Epithelial cell of esophagus (primary cell): ENCODE data around the gene ZNRF4.

ENCODE experiments used
- DNase-seq: peaks from one replicate; pipeline ENCODE4 v3.0.0; 2010; ENCODE audit warnings: low read depth
- H3K4me3 ChIP-seq: 2 replicates; pipeline ENCODE4 v1.5.1; 2011; ENCODE audit warnings: mild to moderate bottlenecking, low read length, control low read depth
- TF ChIP-seq, protein P1 (sequence below): IDR thresholded peaks from 2 replicates; pipeline ENCODE4 v1.5.1; 2011; ENCODE audit warnings: low read depth, mild to moderate bottlenecking, low read length, control low read depth, inconsistent platforms; ENCODE audit not compliant: insufficient read depth; ENCODE audit errors: missing control alignments

The ZNRF4 gene

DNA sequence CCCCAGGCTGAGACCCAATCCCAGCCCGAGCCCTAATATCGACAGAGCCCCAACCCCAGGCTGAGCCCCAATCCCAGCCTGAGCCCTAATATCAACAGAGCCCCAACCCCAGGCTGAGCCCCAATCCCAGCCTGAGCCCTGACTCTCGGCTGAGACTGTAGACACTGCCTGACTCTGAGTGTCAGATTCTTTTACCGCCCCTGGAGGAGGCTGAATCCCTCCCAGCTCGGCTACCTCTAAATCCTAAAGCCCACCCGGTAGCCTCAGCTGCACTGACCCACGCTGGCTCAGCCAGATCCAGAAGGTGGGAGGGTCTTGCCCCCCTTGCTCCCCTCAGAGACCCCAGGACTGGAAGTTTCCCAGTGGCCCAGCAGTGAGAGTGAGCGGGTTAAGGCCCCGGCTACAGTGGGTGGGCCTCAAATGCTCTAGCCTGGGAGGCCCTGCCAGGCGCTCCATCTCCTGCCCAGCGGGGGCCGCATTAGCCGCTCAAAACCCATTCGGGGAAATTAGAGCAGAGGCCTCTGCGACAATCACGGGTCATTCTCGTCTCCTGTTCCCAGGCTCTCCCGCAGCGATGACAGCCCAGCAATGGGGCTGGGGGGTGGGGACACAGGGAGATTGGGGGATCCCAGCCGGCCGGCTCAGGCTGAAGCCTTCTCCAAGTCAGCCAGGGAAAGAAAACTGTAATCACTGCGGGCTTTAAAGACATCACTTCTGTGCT is 43.8 kb downstream of the ZNRF4 start:
- TF ChIP-seq, protein P1, sequence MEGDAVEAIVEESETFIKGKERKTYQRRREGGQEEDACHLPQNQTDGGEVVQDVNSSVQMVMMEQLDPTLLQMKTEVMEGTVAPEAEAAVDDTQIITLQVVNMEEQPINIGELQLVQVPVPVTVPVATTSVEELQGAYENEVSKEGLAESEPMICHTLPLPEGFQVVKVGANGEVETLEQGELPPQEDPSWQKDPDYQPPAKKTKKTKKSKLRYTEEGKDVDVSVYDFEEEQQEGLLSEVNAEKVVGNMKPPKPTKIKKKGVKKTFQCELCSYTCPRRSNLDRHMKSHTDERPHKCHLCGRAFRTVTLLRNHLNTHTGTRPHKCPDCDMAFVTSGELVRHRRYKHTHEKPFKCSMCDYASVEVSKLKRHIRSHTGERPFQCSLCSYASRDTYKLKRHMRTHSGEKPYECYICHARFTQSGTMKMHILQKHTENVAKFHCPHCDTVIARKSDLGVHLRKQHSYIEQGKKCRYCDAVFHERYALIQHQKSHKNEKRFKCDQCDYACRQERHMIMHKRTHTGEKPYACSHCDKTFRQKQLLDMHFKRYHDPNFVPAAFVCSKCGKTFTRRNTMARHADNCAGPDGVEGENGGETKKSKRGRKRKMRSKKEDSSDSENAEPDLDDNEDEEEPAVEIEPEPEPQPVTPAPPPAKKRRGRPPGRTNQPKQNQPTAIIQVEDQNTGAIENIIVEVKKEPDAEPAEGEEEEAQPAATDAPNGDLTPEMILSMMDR: no peak
- H3K4me3 ChIP-seq: no peak overlapping the region
- no peak for DNase-seq

DNA sequence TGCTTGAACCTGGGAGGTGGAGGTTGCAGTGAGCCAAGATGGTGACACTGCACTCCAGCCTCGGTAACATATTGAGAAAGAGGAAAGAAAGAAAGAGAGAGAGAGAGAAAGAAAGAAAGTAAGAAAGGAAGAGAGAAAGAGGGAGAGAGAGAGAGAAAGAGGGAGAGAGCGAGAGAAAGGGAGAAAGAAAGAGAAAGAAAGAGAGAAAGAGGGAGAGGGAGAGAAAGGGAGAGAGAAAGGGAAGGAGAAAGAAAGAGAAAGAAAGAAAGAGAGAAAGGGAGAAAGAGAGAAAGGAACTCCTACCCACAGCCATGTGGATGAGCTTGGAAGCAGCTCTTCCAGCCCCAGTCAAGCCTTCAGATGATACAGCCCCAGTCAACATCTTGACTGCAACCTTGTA is 46.7 kb downstream of the ZNRF4 start:
- TF ChIP-seq, protein P1: no peak
- no peak for DNase-seq
- H3K4me3 ChIP-seq: no peak overlapping the region

DNA sequence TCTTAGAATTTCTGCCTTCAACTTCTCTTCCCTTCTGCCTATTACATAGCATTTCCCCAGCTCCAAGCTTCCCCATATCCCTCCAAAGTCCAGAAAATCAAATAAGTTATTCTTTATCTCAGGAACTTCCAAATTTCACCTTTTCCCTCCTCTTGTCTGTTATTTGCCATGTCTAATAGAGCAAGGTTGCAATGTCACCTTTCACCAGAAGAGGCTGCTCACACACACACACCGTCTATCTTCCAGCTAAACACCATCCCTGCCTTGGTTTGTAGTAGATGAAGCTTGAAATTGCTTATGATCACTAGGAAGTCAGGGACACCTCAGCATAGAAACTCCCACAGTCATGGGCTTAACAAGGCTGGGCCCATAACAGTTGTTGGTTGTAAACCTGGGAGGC is 48.4 kb downstream of the ZNRF4 start:
- H3K4me3 ChIP-seq: no peak overlapping the region
- TF ChIP-seq, protein P1: no peak
- no peak for DNase-seq

DNA sequence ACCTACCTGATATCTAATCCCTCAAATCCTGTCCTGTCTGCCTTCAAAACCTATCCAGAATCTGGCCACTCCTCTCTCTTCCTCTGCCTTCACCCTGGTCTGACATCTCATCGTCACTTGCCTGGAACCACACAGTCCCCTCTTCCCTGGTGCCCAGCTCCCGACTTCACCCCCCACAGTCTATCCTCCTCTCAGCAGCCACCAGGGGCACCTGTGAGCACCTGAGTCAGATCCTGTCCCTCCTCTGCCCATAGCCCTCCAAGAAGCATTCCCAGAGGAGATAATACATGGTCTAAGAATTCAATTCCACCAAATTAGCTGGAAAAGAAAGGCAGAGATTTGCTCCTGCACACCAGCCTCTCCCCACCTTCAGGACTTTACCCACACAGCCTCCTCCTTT is 48.9 kb downstream of the ZNRF4 start:
- H3K4me3 ChIP-seq: no peak overlapping the region
- DNase-seq: no peak
- TF ChIP-seq, protein P1: peak; percentile 18
